Progenitor cell of endocrine pancreas (in vitro differentiated cells): Measurements from ENCODE around the gene MBNL1. TPM values are rescaled to one million over a fixed set of nuclear protein-coding genes. Genes with fewer than 3 reads are reported as not detected.

Experiments
- DNase-seq: peaks from one replicate; pipeline ENCODE4 v3.0.0; 2021; ENCODE audit warnings: low spot score; ENCODE audit not compliant: unreplicated experiment
- H3K27ac Mint-ChIP-seq: 2 replicates; pipeline ENCODE4 v1.8.0; 2021; ENCODE audit warnings: mild to moderate bottlenecking, moderate library complexity, mixed read lengths
- H3K27me3 Mint-ChIP-seq: 2 replicates; pipeline ENCODE4 v1.8.0; 2021; ENCODE audit warnings: mixed read lengths
- H3K36me3 Mint-ChIP-seq: 2 replicates; pipeline ENCODE4 v1.8.0; 2022; ENCODE audit warnings: mixed read lengths; ENCODE audit not compliant: insufficient read depth
- H3K4me1 Mint-ChIP-seq: 2 replicates; pipeline ENCODE4 v1.8.0; 2021; ENCODE audit warnings: low read depth, mixed read lengths
- H3K4me3 Mint-ChIP-seq: 2 replicates; pipeline ENCODE4 v1.8.0; 2021; ENCODE audit warnings: low read depth, mild to moderate bottlenecking, moderate library complexity, mixed read lengths
- H3K9me3 Mint-ChIP-seq: 2 replicates; pipeline ENCODE4 v1.8.0; 2021; ENCODE audit warnings: low read depth, mixed read lengths
- total RNA-seq: library from RNA; stranded (reverse); gene quantifications from 2 replicates; pipeline ENCODE4 v1.2.1, GENCODE V29; 2021
- TF ChIP-seq, protein P1 (sequence below): fragments of 200-600 bp; sonication (generic); IDR thresholded peaks from one replicate; pipeline ENCODE4 v1.5.0; 2021; ENCODE audit warnings: antibody characterized with exemption, mild to moderate bottlenecking; ENCODE audit not compliant: unreplicated experiment

The MBNL1 gene
- total RNA-seq, 1 donor from 2014 or later, result 29.4 TPM

DNA sequence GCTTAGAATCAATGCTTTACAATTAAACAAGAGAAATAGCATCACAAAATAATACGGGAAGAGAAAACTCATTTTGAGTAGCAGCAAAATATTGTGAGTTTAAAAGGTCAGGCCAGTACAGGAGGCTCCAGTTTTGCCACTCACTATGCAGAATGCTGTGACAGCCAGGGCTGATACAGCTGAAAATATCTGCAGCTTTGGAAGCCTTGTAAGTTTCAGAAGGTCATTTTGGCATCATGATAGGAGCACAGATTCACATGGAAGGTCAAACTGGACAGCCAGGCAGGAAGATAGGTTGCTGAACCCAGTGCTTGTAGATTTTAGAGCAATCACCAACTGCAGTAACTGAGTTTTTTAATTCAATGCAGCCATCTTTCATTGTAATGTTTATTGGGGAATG lies 14.1 kb downstream of the MBNL1 start:
- Mint-ChIP-seq H3K4me3 (no peak overlapping the region), H3K27ac (no peak overlapping the region)

DNA sequence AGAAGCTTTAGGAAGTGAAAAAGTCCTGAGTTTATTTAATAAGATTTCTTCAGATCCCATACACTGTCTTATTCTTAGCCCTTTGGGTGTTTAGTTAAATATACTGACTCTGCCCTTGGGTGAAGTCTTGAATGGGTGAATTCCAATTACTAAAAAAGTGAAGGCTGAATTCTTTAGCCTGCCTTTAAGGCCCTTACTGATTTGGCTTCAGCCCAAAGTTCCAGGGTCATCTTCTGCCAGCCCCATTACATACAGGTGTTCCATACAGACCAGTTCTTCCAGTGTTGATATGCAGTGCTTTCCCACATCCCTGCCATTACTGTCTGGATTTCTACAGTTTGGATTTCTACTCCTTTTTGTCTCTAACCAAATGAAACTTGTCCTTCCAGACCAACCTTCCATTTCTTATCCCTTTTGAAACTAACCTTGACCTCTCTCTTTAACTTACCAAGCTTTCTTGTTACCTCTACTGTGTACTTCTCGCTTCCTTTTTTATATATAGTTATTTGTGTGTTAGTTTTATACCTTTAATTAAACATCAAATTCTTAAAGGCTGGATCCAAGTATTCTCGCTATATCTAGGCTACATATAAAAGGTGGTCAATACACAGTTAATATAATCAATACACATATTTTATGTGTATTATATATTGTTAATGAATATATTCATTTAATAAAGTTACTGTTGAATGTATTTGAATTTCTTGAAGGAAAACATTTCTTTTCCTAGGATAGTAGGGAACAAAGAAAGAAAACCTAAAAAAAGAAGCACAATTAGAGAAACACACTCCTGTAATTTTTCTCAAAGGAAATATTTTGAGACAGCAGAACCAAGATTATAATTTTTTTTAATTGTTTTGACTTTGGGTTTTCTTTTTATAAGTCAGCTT lies 15.0 kb downstream of the MBNL1 start:
- Mint-ChIP-seq H3K36me3 (no peaks in the 10 kb centered on the region), H3K27me3 (no peaks in the 10 kb centered on the region), H3K4me1 (peaks cover 15% of the 10 kb centered on the region), H3K9me3 (no peaks in the 10 kb centered on the region), H3K4me3 (no peak overlapping the region), H3K27ac (no peak overlapping the region)
- no peak for DNase-seq
- TF ChIP-seq, protein P1, sequence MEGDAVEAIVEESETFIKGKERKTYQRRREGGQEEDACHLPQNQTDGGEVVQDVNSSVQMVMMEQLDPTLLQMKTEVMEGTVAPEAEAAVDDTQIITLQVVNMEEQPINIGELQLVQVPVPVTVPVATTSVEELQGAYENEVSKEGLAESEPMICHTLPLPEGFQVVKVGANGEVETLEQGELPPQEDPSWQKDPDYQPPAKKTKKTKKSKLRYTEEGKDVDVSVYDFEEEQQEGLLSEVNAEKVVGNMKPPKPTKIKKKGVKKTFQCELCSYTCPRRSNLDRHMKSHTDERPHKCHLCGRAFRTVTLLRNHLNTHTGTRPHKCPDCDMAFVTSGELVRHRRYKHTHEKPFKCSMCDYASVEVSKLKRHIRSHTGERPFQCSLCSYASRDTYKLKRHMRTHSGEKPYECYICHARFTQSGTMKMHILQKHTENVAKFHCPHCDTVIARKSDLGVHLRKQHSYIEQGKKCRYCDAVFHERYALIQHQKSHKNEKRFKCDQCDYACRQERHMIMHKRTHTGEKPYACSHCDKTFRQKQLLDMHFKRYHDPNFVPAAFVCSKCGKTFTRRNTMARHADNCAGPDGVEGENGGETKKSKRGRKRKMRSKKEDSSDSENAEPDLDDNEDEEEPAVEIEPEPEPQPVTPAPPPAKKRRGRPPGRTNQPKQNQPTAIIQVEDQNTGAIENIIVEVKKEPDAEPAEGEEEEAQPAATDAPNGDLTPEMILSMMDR, result no peak

More for the DNA sequence above, 14.1 kb downstream of the MBNL1 start:
- TF ChIP-seq, protein P1, result no peak
- Mint-ChIP-seq H3K4me1 (peaks cover 15% of the 10 kb centered on the region), H3K9me3 (no peaks in the 10 kb centered on the region), H3K36me3 (no peaks in the 10 kb centered on the region), H3K27me3 (no peaks in the 10 kb centered on the region)
- no peak for DNase-seq

DNA sequence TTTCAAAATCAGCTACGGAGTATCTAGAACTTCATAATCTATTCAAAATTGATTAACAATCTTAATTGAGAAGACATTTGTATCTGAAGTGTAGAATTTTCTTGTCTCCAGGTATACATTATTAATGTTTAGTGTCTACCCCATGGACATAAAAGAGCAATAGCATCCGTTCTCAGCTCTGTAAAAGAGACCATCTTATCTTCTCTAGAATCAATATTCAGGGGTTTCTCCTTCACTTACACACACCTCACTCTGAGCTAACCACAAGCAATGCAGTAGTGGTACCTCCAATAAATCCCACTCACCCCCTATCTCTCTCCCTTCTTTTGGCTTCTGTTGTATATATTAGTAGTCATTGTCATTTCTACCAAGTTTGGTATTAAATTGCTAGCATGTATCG lies 16.2 kb downstream of the MBNL1 start:
- no peak overlapping the region for H3K27ac Mint-ChIP-seq
- H3K9me3 Mint-ChIP-seq, result no peaks in the 10 kb centered on the region
- TF ChIP-seq, protein P1, result no peak
- H3K4me3 Mint-ChIP-seq, result no peak overlapping the region
- peaks cover 15% of the 10 kb centered on the region for H3K4me1 Mint-ChIP-seq
- no peaks in the 10 kb centered on the region for H3K36me3 Mint-ChIP-seq
- no peaks in the 10 kb centered on the region for H3K27me3 Mint-ChIP-seq
- DNase-seq, result no peak

DNA sequence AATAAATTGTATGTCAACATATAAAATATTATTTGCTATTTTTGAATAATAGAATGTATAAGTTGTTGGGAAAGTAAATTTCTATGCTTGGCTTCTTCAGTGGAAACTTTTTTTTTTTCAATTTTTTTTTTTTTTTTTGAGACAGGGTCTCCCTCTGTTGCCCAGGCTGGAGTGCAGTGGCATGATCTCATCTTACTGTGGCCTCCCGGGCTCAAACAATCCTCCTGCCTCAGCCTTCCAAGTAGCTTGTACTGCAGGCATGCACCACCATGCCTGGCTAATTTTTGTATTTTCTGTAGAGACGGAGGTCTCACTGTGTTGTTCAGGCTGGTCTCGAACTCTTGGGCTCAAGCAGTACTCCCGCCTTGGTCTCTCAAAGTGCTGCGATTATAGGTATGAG lies 16.8 kb downstream of the MBNL1 start:
- Mint-ChIP-seq H3K4me1 (peaks cover 15% of the 10 kb centered on the region), H3K27me3 (no peaks in the 10 kb centered on the region), H3K27ac (no peak overlapping the region), H3K9me3 (no peaks in the 10 kb centered on the region), H3K36me3 (no peaks in the 10 kb centered on the region), H3K4me3 (no peak overlapping the region)
- DNase-seq, result no peak
- TF ChIP-seq, protein P1, result no peak

DNA sequence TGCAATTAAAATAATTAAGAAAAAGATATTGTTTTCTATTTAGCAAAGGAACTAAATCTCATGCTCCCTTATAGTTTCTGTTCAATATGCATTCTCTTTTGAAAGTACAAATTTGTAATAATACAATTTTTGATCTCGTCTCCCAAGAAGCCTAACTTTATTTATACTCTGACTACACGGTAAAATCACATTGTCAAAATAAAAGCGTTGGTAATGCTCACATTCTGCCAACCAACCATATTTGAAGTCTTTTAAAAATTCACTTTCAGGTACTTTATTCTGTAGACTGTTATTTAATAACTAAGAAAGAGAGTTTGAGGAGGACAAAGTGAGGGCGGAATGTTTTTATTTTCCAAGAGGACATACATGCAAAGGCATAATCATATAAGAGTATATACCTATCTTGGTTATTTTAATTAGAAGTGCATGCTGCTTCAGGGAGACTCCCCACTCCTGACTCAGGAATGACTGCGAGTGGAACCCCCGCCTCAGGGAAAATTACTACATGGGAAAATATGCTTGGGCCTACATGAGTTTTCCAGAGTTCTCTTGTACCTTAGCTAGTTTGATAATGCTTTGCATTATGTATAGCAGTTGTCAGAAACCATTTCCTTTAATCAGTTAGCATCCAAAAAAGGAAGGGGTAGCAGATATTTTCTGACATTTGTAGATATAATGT lies 19.3 kb downstream of the MBNL1 start:
- TF ChIP-seq, protein P1, result no peak
- H3K36me3 Mint-ChIP-seq, result no peaks in the 10 kb centered on the region
- no peak overlapping the region for H3K4me3 Mint-ChIP-seq
- H3K4me1 Mint-ChIP-seq, result peaks cover 7% of the 10 kb centered on the region
- H3K27ac Mint-ChIP-seq, result no peak overlapping the region
- H3K27me3 Mint-ChIP-seq, result no peaks in the 10 kb centered on the region
- DNase-seq, result no peak
- no peaks in the 10 kb centered on the region for H3K9me3 Mint-ChIP-seq
